SU-DHL-6 (cell line): Measurements from ENCODE around the gene LVRN.

Experiments
- H2AFZ ChIP-seq: fragments of 200-600 bp; sonication (generic); 2 replicates; pipeline ENCODE4 v1.6.1; 2014; ENCODE audit warnings: low read depth, mild to moderate bottlenecking, moderate library complexity, mixed read lengths, antibody characterized with exemption, low read length; ENCODE audit not compliant: severe bottlenecking
- H3F3A ChIP-seq: fragments of 200-600 bp; shearing (Covaris generic); 2 replicates; pipeline ENCODE4 v1.6.0; 2016; ENCODE audit warnings: antibody characterized with exemption, mild to moderate bottlenecking; ENCODE audit not compliant: insufficient read depth
- H3K27ac ChIP-seq: fragments of 200-600 bp; sonication (generic); 2 replicates; pipeline ENCODE4 v1.5.1; 2016; ENCODE audit warnings: low read depth, mild to moderate bottlenecking, low read length, moderate library complexity, mixed read lengths
- H3K27me3 ChIP-seq: fragments of 200-600 bp; sonication (generic), shearing (Covaris generic); 2 replicates; pipeline ENCODE4 v1.6.0; 2014; ENCODE audit warnings: mild to moderate bottlenecking, low read length
- H3K36me3 ChIP-seq: fragments of 200-600 bp; sonication (generic); 2 replicates; pipeline ENCODE4 v1.6.1; 2014; ENCODE audit warnings: mild to moderate bottlenecking, low read length, mixed read lengths
- H3K4me2 ChIP-seq: fragments of 300-600, 200-600 bp; shearing (Covaris generic), sonication (generic); 2 replicates; pipeline ENCODE4 v1.6.0; 2014; ENCODE audit warnings: low read length, low read depth, mild to moderate bottlenecking; ENCODE audit not compliant: poor library complexity, severe bottlenecking
- H3K4me3 ChIP-seq: fragments of 200-600 bp; sonication (generic); 2 replicates; pipeline ENCODE4 v1.5.1; 2014; ENCODE audit warnings: antibody characterized with exemption, low read length, mild to moderate bottlenecking, mixed read lengths; ENCODE audit not compliant: insufficient read depth, poor library complexity, severe bottlenecking
- H3K79me2 ChIP-seq: fragments of 200-600 bp; sonication (generic); 2 replicates; pipeline ENCODE4 v1.6.1; 2014; ENCODE audit warnings: mild to moderate bottlenecking, low read length, moderate library complexity; ENCODE audit not compliant: insufficient read depth
- H3K9ac ChIP-seq: fragments of 200-600 bp; sonication (generic); 2 replicates; pipeline ENCODE4 v1.7.0; 2014; ENCODE audit warnings: mild to moderate bottlenecking, low read length
- H3K9me2 ChIP-seq: fragments of 200-600 bp; sonication (generic); replicated peaks from 2 replicates; pipeline ENCODE4 v1.6.1; 2014; ENCODE audit warnings: low read length; ENCODE audit not compliant: insufficient read depth
- H3K9me3 ChIP-seq: fragments of 200-600 bp; sonication (generic); 2 replicates; pipeline ENCODE4 v1.6.1; 2014; ENCODE audit warnings: low read length, mixed read lengths; ENCODE audit not compliant: insufficient read depth
- H4K20me1 ChIP-seq: fragments of 200-600 bp; sonication (generic); 2 replicates; pipeline ENCODE4 v1.6.1; 2014; ENCODE audit warnings: low read depth, mild to moderate bottlenecking, antibody characterized with exemption, low read length, moderate library complexity, mixed read lengths
- CTCF ChIP-seq: fragments of 200-600 bp; sonication (generic); IDR thresholded peaks from one replicate; pipeline ENCODE4 v1.5.1; 2017; ENCODE audit warnings: antibody characterized with exemption, mild to moderate bottlenecking, low read length, moderate library complexity; ENCODE audit not compliant: insufficient read depth, poor library complexity, severe bottlenecking
- EZH2phosphoT487 ChIP-seq: fragments of 200-600 bp; sonication (generic), shearing (Covaris generic); conservative IDR thresholded peaks from 2 replicates; pipeline ENCODE4 v1.6.1; 2018; ENCODE audit warnings: mild to moderate bottlenecking, antibody characterized with exemption, low read length, moderate library complexity, mixed read lengths

LVRN gene

GRCh38 chr5:115930630-115931337, 31.5 kb upstream of the LVRN start:
- Histone ChIP-seq H3K9me2 (no peaks in the 10 kb centered on the region), H2AFZ (no peak overlapping the region), H3F3A (no peaks in the 10 kb centered on the region; the same call in 1 of the 2 replicates), H3K9me3 (no peaks in the 10 kb centered on the region), H3K27ac (no peak overlapping the region), H3K27me3 (no peaks in the 10 kb centered on the region), H3K9ac (no peak overlapping the region), H3K79me2 (no peaks in the 10 kb centered on the region), H3K4me3 (no peak overlapping the region), H4K20me1 (no peaks in the 10 kb centered on the region), H3K36me3 (no peaks in the 10 kb centered on the region), H3K4me2 (no peak overlapping the region)
- TF ChIP-seq EZH2phosphoT487 = no peak
- no peak for TF ChIP-seq CTCF

- H3K9me2 ChIP-seq = no peaks in the 10 kb centered on the region
- no peaks in the 10 kb centered on the region for H3K9me3 ChIP-seq
- H3K36me3 ChIP-seq = no peaks in the 10 kb centered on the region
- no peak overlapping the region for H3K4me2 ChIP-seq
- H3K27me3 ChIP-seq = no peaks in the 10 kb centered on the region
- H3K79me2 ChIP-seq = no peaks in the 10 kb centered on the region
- no peak overlapping the region for H3K4me3 ChIP-seq
- TF ChIP-seq CTCF = no peak
- no peak for TF ChIP-seq EZH2phosphoT487
- H3F3A ChIP-seq = no peaks in the 10 kb centered on the region
- H4K20me1 ChIP-seq = no peaks in the 10 kb centered on the region
- no peak overlapping the region for H3K9ac ChIP-seq
- H2AFZ ChIP-seq = no peak overlapping the region
- no peak overlapping the region for H3K27ac ChIP-seq
These were observed 29.3 kb upstream of the LVRN start for GRCh38 chr5:115932991-115933390.

GRCh38 chr5:115934388-115934974, 27.8 kb upstream of the LVRN start:
- Histone ChIP-seq H4K20me1 (no peaks in the 10 kb centered on the region), H3K27me3 (no peaks in the 10 kb centered on the region), H3K27ac (no peak overlapping the region), H3K36me3 (no peaks in the 10 kb centered on the region), H2AFZ (no peak overlapping the region), H3K9me2 (no peaks in the 10 kb centered on the region), H3K9ac (no peak overlapping the region), H3K79me2 (no peaks in the 10 kb centered on the region), H3K4me3 (no peak overlapping the region), H3F3A (no peaks in the 10 kb centered on the region), H3K4me2 (no peak overlapping the region), H3K9me3 (no peaks in the 10 kb centered on the region)
- TF ChIP-seq CTCF = no peak
- TF ChIP-seq EZH2phosphoT487 = no peak
